WTC11 (cell line): ENCODE data around the gene ELK1. TPM values are rescaled to one million over a fixed set of nuclear protein-coding genes. Genes with fewer than 3 reads are reported as not detected.
"Not testable (repeated sequence)": the region's sequence is repeated elsewhere in the genome, so short reads cannot be mapped to it uniquely, and the experiment has no call there.

ENCODE experiments used
- ATAC-seq: fragments of 200-7000 bp; cut with Tn5 transposase; 2 replicates; pipeline ENCODE4 v1.10.0; 2021; ENCODE audit warnings: mild to moderate bottlenecking, moderate library complexity
- CTCF ChIA-PET: fragments of 300-600 bp; sonication (Branson Sonifier 250); formaldehyde crosslinking; loops from one replicate; lab custom pipeline; 2021; ENCODE audit warnings: antibody characterized with exemption; lab: Charles Lee
- POLR2A ChIA-PET: fragments of 350-600 bp; sonication (Branson Sonifier 250); formaldehyde crosslinking; loops from one replicate; lab custom pipeline; 2021; ENCODE audit warnings: antibody characterized with exemption; lab: Charles Lee
- DNase-seq: peaks from one replicate; pipeline ENCODE4 v3.0.0; 2021; ENCODE audit warnings: low spot score
- H3K27ac Mint-ChIP-seq: 2 replicates; pipeline ENCODE4 v1.8.0; 2021; ENCODE audit warnings: mixed read lengths
- H3K27me3 Mint-ChIP-seq: 2 replicates; pipeline ENCODE4 v1.8.0; 2021; ENCODE audit warnings: low read depth, mild to moderate bottlenecking, moderate library complexity, mixed read lengths
- H3K36me3 Mint-ChIP-seq: 2 replicates; pipeline ENCODE4 v1.8.0; 2021; ENCODE audit warnings: mixed read lengths
- H3K4me1 Mint-ChIP-seq: 2 replicates; pipeline ENCODE4 v1.8.0; 2022; ENCODE audit warnings: mixed read lengths
- H3K4me3 Mint-ChIP-seq: 2 replicates; pipeline ENCODE4 v1.8.0; 2021; ENCODE audit warnings: mild to moderate bottlenecking, moderate library complexity, mixed read lengths
- H3K9me3 Mint-ChIP-seq: 2 replicates; pipeline ENCODE4 v1.8.0; 2021; ENCODE audit warnings: mixed read lengths
- CREB1 ChIP-seq: sonication (generic); formaldehyde crosslinking; IDR thresholded peaks from 2 replicates; pipeline ENCODE4 v1.8.0; 2023; ENCODE audit warnings: mild to moderate bottlenecking, missing genetic modification reagents
- CREM ChIP-seq: sonication (generic); formaldehyde crosslinking; IDR thresholded peaks from 2 replicates; pipeline ENCODE4 v1.8.1; 2022; ENCODE audit warnings: mild to moderate bottlenecking, missing genetic modification reagents, moderate library complexity
- EMX1 ChIP-seq: fragments of 250-450 bp; sonication (Bioruptor Pico); IDR thresholded peaks from 2 replicates; pipeline ENCODE4 v1.8.0; 2021; ENCODE audit warnings: mild to moderate bottlenecking
- IRF2 ChIP-seq: sonication (generic); formaldehyde crosslinking; IDR thresholded peaks from 2 replicates; pipeline ENCODE4 v1.8.0; 2022; ENCODE audit warnings: low read depth, missing genetic modification reagents, borderline replicate concordance
- JUN ChIP-seq: sonication (generic); formaldehyde crosslinking; IDR thresholded peaks from 2 replicates; pipeline ENCODE4 v1.8.0; 2023; ENCODE audit warnings: mild to moderate bottlenecking, missing genetic modification reagents
- KAT7 ChIP-seq: sonication (generic); formaldehyde crosslinking; IDR thresholded peaks from 2 replicates; pipeline ENCODE4 v1.8.1; 2023; ENCODE audit warnings: missing genetic modification reagents, mild to moderate bottlenecking, borderline replicate concordance
- NR2C2 ChIP-seq: sonication (generic); formaldehyde crosslinking; IDR thresholded peaks from 2 replicates; pipeline ENCODE4 v1.8.0; 2022; ENCODE audit warnings: mild to moderate bottlenecking, missing genetic modification reagents
- SP1 ChIP-seq: sonication (generic); formaldehyde crosslinking; conservative IDR thresholded peaks from 2 replicates; pipeline ENCODE4 v1.8.1; 2022; ENCODE audit warnings: missing genetic modification reagents
- TP53 ChIP-seq: sonication (generic); formaldehyde crosslinking; IDR thresholded peaks from 2 replicates; pipeline ENCODE4 v1.8.1; 2023; ENCODE audit warnings: mild to moderate bottlenecking, missing genetic modification reagents
- ZNF121 ChIP-seq: sonication (generic); formaldehyde crosslinking; IDR thresholded peaks from 2 replicates; pipeline ENCODE4 v1.8.0; 2023; ENCODE audit warnings: missing genetic modification reagents
- ZNF671 ChIP-seq: fragments of 250-450 bp; sonication (Bioruptor Pico); IDR thresholded peaks from 2 replicates; pipeline ENCODE4 v1.8.0; 2021; ENCODE audit warnings: mild to moderate bottlenecking
- total RNA-seq: library from RNA; stranded (reverse); gene quantifications from 3 replicates; pipeline ENCODE4 v1.2.3, GENCODE V29; 2021
- TF ChIP-seq, protein P1 (sequence below): fragments of 250-450 bp; sonication (Bioruptor Pico); IDR thresholded peaks from 2 replicates; pipeline ENCODE4 v1.9.0; 2021; ENCODE audit warnings: mild to moderate bottlenecking, borderline replicate concordance
- TF ChIP-seq, protein P2 (sequence below): fragments of 250-450 bp; sonication (Bioruptor Pico); IDR thresholded peaks from 2 replicates; pipeline ENCODE4 v2.1.2; 2022; ENCODE audit warnings: mild to moderate bottlenecking, moderate library complexity
- TF ChIP-seq, protein P3 (sequence below): fragments of 200-600 bp; IDR thresholded peaks from 2 replicates; pipeline ENCODE4 v1.8.0; 2022; ENCODE audit warnings: antibody characterized with exemption

Gene ELK1
- total RNA-seq, 1 experiment from 2014 or later, result 35.8 TPM

DNA sequence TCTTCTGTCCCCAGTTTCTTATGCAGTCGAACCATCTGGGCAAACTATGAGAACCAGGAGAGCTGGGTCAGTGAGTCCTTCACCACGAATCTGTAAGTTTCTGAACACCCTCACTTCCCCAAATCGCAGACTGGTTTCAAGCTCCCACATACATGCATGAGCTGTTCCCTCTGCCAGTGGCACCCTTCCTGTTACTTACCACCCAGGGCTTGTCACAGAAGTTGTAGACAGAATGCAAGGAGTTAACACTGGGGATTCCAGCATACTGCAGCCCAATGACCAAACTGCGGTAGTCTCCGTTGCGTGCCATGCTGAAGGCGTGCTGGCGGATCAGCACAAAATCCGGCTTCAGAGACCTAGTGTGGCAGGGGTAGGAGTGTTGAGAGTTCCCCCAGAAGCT lies 45.3 kb downstream of the ELK1 start:
- H3K27ac Mint-ChIP-seq, result no peak overlapping the region
- DNase-seq, result no peak
- no peak overlapping the region for H3K4me3 Mint-ChIP-seq
- no peaks in the 10 kb centered on the region for H3K27me3 Mint-ChIP-seq
- H3K4me1 Mint-ChIP-seq, result peaks cover 14% of the 10 kb centered on the region
- no peak for ATAC-seq
- H3K36me3 Mint-ChIP-seq, result no peaks in the 10 kb centered on the region
- no peaks in the 10 kb centered on the region for H3K9me3 Mint-ChIP-seq
- POLR2A ChIA-PET, result no interaction called here
- CTCF ChIA-PET, result no interaction called here
- TF ChIP-seq CREM (no peak), TP53 (CRISPR knock-in tag) (no peak), ZNF671 (CRISPR knock-in tag) (no peak), KAT7 (no peak), JUN (CRISPR knock-in tag) (no peak), IRF2 (CRISPR knock-in tag) (no peak), SP1 (no peak), CREB1 (CRISPR knock-in tag) (no peak)
- TF ChIP-seq, protein P1, sequence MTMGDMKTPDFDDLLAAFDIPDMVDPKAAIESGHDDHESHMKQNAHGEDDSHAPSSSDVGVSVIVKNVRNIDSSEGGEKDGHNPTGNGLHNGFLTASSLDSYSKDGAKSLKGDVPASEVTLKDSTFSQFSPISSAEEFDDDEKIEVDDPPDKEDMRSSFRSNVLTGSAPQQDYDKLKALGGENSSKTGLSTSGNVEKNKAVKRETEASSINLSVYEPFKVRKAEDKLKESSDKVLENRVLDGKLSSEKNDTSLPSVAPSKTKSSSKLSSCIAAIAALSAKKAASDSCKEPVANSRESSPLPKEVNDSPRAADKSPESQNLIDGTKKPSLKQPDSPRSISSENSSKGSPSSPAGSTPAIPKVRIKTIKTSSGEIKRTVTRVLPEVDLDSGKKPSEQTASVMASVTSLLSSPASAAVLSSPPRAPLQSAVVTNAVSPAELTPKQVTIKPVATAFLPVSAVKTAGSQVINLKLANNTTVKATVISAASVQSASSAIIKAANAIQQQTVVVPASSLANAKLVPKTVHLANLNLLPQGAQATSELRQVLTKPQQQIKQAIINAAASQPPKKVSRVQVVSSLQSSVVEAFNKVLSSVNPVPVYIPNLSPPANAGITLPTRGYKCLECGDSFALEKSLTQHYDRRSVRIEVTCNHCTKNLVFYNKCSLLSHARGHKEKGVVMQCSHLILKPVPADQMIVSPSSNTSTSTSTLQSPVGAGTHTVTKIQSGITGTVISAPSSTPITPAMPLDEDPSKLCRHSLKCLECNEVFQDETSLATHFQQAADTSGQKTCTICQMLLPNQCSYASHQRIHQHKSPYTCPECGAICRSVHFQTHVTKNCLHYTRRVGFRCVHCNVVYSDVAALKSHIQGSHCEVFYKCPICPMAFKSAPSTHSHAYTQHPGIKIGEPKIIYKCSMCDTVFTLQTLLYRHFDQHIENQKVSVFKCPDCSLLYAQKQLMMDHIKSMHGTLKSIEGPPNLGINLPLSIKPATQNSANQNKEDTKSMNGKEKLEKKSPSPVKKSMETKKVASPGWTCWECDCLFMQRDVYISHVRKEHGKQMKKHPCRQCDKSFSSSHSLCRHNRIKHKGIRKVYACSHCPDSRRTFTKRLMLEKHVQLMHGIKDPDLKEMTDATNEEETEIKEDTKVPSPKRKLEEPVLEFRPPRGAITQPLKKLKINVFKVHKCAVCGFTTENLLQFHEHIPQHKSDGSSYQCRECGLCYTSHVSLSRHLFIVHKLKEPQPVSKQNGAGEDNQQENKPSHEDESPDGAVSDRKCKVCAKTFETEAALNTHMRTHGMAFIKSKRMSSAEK (CRISPR knock-in tag), result no peak

DNA sequence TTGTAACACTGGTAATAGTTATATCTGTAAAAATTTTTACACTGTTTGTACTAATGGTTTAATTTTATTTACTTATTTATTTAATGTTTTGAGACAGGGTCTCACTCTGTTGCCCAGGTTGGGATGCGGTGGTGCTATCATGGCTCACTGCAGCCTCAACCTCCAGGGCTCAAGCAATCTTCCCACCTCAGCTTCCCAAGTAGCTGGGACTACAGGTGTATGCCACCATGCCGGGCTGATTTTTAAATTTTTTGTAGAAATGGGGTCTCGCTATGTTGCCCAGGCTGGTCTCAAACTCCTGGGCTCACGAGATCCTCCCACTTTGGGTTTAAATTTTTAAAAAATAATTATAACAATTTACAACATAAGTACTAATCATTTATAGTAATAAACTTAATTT lies 47.2 kb downstream of the ELK1 start:
- H3K27ac Mint-ChIP-seq, POLR2A ChIA-PET, DNase-seq, ATAC-seq, CTCF ChIA-PET, H3K9me3 Mint-ChIP-seq, H3K36me3 Mint-ChIP-seq, H3K4me1 Mint-ChIP-seq, H3K4me3 Mint-ChIP-seq, H3K27me3 Mint-ChIP-seq: not testable (repeated sequence)
- 0 out of 2 replicates have a peak, but pooled peaks have one; percentile 29 for TF ChIP-seq ZNF121 (CRISPR knock-in tag)

DNA sequence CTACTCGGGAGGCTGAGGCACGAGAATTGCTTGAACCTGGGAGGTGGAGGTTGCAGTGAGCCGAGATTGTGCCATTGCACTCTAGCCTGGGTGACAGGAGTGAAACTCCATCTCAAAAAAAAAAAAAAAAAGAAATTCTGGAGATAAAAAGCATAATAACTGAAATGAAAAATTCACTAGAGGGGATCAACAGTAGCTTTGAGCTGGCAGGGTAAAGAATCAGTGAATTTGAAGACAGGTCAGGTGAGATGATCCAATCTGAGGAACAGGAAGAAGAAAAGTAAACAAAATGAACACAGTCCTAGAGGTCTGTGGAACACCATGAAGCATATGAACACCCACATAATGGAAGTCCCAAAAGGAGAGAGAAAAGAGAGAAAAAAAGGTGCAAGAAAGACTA lies 53.1 kb downstream of the ELK1 start:
- ATAC-seq, result no peak
- Mint-ChIP-seq H3K27ac (peak overlapping the region; percentile 82; the same call in 1 of the 2 replicates), H3K4me3 (no peak overlapping the region), H3K4me1 (peaks cover 9% of the 10 kb centered on the region), H3K27me3 (no peaks in the 10 kb centered on the region), H3K36me3 (peaks cover 4% of the 10 kb centered on the region; the same call in 1 of the 2 replicates), H3K9me3 (peaks cover 4% of the 10 kb centered on the region; the same call in 1 of the 2 replicates)
- ChIA-PET CTCF (no interaction called here), POLR2A (interaction anchor here (0.6 to 0.7 kb wide), 3 partner anchors 72 to 452 kb away, joined by 3 to 5 read pairs (median 5); partner anchors contain the start of gene RBM10)
- no peak for TF ChIP-seq EMX1
- TF ChIP-seq, protein P2, sequence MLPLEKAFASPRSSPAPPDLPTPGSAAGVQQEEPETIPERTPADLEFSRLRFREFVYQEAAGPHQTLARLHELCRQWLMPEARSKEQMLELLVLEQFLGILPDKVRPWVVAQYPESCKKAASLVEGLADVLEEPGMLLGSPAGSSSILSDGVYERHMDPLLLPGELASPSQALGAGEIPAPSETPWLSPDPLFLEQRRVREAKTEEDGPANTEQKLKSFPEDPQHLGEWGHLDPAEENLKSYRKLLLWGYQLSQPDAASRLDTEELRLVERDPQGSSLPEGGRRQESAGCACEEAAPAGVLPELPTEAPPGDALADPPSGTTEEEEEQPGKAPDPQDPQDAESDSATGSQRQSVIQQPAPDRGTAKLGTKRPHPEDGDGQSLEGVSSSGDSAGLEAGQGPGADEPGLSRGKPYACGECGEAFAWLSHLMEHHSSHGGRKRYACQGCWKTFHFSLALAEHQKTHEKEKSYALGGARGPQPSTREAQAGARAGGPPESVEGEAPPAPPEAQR (CRISPR knock-in tag), result no peak
- TF ChIP-seq, protein P3, sequence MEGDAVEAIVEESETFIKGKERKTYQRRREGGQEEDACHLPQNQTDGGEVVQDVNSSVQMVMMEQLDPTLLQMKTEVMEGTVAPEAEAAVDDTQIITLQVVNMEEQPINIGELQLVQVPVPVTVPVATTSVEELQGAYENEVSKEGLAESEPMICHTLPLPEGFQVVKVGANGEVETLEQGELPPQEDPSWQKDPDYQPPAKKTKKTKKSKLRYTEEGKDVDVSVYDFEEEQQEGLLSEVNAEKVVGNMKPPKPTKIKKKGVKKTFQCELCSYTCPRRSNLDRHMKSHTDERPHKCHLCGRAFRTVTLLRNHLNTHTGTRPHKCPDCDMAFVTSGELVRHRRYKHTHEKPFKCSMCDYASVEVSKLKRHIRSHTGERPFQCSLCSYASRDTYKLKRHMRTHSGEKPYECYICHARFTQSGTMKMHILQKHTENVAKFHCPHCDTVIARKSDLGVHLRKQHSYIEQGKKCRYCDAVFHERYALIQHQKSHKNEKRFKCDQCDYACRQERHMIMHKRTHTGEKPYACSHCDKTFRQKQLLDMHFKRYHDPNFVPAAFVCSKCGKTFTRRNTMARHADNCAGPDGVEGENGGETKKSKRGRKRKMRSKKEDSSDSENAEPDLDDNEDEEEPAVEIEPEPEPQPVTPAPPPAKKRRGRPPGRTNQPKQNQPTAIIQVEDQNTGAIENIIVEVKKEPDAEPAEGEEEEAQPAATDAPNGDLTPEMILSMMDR, result no peak
- TF ChIP-seq NR2C2 (CRISPR knock-in tag), result no peak
- no peak for DNase-seq
